Ishikawa (cell line): ENCODE data around the gene NXPE3.

Experiments
- CEBPB ChIP-seq: IDR thresholded peaks from 2 replicates; pipeline ENCODE4 v1.6.1; 2012
- CREB1 ChIP-seq: IDR thresholded peaks from 2 replicates; pipeline ENCODE4 v1.6.1; 2012; ENCODE audit warnings: low read depth
- EGR1 ChIP-seq: IDR thresholded peaks from 2 replicates; pipeline ENCODE4 v1.6.1; 2012
- EP300 ChIP-seq: IDR thresholded peaks from 2 replicates; pipeline ENCODE4 v1.6.1; 2012; ENCODE audit warnings: borderline replicate concordance
- FOXM1 ChIP-seq: IDR thresholded peaks from 2 replicates; pipeline ENCODE4 v1.6.1; 2012; ENCODE audit warnings: low read depth, borderline replicate concordance
- NFIC ChIP-seq: IDR thresholded peaks from 2 replicates; pipeline ENCODE4 v1.6.1; 2012
- RAD21 ChIP-seq: IDR thresholded peaks from 2 replicates; pipeline ENCODE4 v1.6.1; 2012; ENCODE audit warnings: low read depth
- REST ChIP-seq: IDR thresholded peaks from 2 replicates; pipeline ENCODE4 v1.6.1; 2012; ENCODE audit warnings: low read depth, mild to moderate bottlenecking
- TAF1 ChIP-seq: IDR thresholded peaks from 2 replicates; pipeline ENCODE4 v1.6.1; 2012; ENCODE audit warnings: low read depth, mild to moderate bottlenecking
- TCF12 ChIP-seq: IDR thresholded peaks from 2 replicates; pipeline ENCODE4 v1.6.1; 2012; ENCODE audit warnings: low read depth
- TEAD4 ChIP-seq: IDR thresholded peaks from 2 replicates; pipeline ENCODE4 v1.6.1; 2012
- YY1 ChIP-seq: IDR thresholded peaks from 2 replicates; pipeline ENCODE4 v1.6.1; 2012; ENCODE audit warnings: low read depth
- ZBTB7A ChIP-seq: IDR thresholded peaks from 2 replicates; pipeline ENCODE4 v1.6.1; 2012; ENCODE audit warnings: low read depth
- TF ChIP-seq, protein P1 (sequence below): IDR thresholded peaks from 2 replicates; pipeline ENCODE4 v1.6.1; 2012
- TF ChIP-seq, protein P2 (sequence below): IDR thresholded peaks from 2 replicates; pipeline ENCODE4 v1.6.1; 2012

Gene NXPE3

GRCh38 chr3:101853982-101854381, 75.0 kb downstream of the NXPE3 start:
- no peak for TF ChIP-seq RAD21
- TF ChIP-seq, protein P1, sequence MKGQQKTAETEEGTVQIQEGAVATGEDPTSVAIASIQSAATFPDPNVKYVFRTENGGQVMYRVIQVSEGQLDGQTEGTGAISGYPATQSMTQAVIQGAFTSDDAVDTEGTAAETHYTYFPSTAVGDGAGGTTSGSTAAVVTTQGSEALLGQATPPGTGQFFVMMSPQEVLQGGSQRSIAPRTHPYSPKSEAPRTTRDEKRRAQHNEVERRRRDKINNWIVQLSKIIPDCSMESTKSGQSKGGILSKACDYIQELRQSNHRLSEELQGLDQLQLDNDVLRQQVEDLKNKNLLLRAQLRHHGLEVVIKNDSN: no peak
- no peak for TF ChIP-seq EGR1
- TF ChIP-seq EP300: no peak
- TF ChIP-seq TCF12: no peak
- TF ChIP-seq FOXM1: no peak
- TF ChIP-seq CREB1: no peak

- TF ChIP-seq NFIC: no peak
- no peak for TF ChIP-seq TCF12
- no peak for TF ChIP-seq YY1
- TF ChIP-seq ZBTB7A: no peak
- TF ChIP-seq REST: no peak
- no peak for TF ChIP-seq EP300
- TF ChIP-seq FOXM1: no peak
- TF ChIP-seq, protein P2, sequence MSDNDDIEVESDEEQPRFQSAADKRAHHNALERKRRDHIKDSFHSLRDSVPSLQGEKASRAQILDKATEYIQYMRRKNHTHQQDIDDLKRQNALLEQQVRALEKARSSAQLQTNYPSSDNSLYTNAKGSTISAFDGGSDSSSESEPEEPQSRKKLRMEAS: no peak
- no peak for TF ChIP-seq RAD21
These were observed 75.7 kb downstream of the NXPE3 start for GRCh38 chr3:101854608-101855304.

GRCh38 chr3:101857301-101857741, 78.3 kb downstream of the NXPE3 start:
- TF ChIP-seq NFIC (no peak), FOXM1 (no peak), CEBPB (no peak), RAD21 (no peak), TAF1 (no peak), TCF12 (no peak), YY1 (no peak), ZBTB7A (no peak), REST (no peak)
- TF ChIP-seq, protein P1: no peak

DNA sequence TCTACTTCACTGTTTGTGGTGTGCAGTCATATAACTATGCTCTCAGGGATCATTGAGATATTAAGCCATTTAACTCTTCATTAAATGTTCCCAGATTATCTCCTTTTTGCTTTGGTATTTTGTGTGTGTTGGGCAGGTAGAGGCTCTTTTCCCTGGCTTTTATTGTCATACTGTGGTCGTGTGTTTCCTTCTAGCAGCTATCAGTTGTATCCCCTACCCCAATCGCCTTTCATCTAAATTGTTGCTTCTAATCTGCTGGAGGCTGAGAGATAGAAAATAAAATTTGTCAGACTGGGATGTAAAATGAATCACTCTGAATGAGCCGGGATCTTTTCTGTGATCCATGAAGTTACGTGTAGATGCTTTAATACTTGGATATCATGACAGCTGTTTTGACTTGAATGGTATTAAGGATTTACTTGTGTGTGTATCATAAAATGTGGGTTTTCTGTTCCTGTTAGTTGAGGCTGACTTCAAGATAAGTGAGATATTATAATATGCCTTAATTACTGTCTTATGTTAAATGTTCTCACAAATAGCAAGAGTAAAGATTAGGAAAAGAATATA, 79.5 kb downstream of the NXPE3 start:
- no peak for TF ChIP-seq CREB1
- TF ChIP-seq, protein P2: no peak
- TF ChIP-seq ZBTB7A: no peak
- no peak for TF ChIP-seq REST
- TF ChIP-seq EGR1: no peak

DNA sequence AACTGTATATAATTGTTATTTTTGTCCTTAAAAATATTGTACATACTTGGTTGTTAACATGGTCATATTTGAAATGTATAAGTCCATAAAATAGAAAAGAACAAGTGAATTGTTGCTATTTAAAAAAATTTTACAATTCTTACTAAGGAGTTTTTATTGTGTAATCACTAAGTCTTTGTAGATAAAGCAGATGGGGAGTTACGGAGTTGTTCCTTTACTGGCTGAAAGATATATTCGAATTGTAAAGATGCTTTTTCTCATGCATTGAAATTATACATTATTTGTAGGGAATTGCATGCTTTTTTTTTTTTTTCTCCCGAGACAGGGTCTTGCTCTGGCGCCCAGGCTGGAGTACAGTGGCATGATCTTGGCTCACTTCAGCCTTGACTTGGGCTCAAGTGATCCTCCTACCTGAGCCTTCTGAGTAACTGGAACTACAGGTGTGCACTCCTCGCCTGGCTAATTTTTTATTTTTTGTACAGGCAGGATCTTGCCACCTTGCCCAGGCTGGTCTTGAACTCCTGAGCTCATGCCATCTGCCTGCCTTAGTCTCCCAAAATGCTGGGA, 81.0 kb downstream of the NXPE3 start:
- no peak for TF ChIP-seq CREB1
- no peak for TF ChIP-seq EP300
- TF ChIP-seq TEAD4: no peak
- TF ChIP-seq CEBPB: no peak
- TF ChIP-seq ZBTB7A: no peak
- no peak for TF ChIP-seq FOXM1
